CD4-positive, alpha-beta T cell treated with Interleukin-17A for 1 hour (primary cell): ENCODE measurements around the gene PTPRT.

Source experiments
- DNase-seq: peaks from one replicate; pipeline ENCODE4 v3.0.0-alpha.2; 2020

Gene PTPRT

DNA sequence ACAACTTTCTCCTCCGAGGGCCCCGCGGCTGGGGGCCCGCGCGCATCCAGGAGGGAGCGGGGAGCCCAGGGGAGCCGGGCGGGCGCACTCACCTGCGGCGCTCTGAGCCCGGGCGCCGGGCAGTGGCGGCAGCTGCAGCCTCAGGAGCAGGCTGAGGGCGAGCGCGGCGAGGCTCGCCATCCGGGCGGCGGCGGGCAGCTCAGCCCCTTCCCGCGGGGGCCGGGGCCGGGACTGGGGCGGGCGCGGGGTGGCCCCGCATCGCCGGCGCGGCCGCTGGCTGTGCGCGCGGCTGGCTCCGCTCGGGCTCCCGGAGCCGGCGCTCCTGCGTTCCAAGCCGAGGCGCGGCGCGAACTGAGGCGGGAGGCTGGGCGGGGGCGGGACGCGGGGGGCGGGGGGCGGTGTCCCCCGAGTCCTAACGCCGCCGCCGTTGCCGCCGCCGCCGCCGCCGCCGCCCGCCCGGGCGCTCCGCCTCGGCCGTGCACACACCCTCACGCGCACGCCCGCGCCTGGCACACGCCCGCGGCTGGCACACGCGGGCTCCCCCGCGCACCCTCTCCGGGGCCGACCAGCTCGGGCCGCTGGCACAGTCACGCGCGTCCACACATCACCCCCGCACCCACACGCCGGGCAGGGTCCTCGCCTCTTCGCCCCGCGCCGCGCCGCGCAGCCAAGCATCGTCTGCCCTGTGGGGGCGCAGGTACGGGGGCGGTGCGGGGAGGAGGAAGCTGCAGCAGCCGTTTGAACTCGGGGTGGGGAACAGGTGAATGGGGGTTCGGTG is at the start of gene PTPRT:
Gene PTPRT (minus strand): TSS at position 353 of the 778 bp plus-strand sequence. CDS start 173 bp downstream, at position 180.
- no peak for DNase-seq

DNA sequence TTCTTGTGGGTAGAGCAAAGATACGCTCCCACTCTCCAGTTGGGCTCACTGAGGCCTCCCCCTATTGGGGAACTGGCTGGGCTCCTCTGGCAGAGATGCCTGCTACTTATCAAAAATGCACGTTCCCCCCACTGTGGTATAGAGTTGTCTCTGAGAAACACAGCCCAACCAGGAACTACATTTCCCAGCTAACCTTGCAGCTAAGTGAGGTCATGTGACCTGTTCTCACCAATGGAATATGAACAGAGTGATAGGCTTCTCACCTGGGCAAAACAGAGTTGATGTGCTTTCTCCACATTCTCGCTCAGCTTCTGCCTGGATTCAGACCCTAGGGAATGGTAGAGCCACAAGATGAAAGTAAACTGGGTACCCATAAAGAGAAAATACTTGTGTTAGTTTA is 49.1 kb upstream of the PTPRT start:
- no peak for DNase-seq

DNA sequence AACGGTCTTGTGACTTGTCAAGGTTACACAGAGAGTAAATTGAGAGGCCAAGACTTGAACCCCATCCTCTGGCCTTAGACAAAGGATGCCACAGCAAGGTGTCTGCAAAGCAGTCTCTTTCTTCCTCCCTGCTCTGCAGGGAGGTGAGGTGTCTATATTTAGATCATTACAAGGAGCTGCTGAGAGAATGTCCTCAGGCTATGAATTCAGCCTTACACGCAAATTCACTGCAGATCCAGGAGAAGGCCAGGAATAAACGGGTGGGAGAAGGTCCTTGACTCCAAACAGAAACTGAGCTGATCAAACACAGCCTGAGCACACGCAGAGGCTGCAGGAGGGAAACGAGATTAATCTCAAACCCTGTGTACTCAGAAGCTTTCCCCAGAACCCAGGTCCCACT is 48.6 kb upstream of the PTPRT start:
- DNase-seq: no peak

GRCh38 chr20:43237651-43238168 is 48.0 kb upstream of the PTPRT start:
- no peak for DNase-seq

- DNase-seq: no peak
Observed at GRCh38 chr20:43235998-43236397, 46.3 kb upstream of the PTPRT start.

- no peak for DNase-seq
Observed at GRCh38 chr20:43231829-43232228, 42.1 kb upstream of the PTPRT start.

DNA sequence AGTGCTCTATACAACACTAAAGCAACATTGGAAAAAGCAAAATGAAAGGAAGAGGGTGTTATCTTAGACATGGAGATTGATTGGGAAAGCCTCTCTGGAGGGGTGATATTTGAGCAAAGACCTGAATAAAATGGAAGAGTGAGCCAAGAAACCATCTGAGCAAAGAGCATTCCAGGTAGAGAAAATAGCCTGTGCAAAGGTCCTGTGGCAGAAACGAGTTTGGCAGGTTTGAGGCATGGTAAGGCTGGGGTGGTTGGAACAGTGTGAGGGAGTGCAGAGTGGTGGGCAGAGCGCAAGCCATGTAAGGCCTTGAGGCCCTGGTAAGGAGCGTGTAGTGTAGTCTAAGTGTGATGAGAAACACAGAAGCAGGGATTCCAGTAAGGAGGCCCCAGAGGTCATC is 40.0 kb upstream of the PTPRT start:
- no peak for DNase-seq

- DNase-seq: no peak
Observed at GRCh38 chr20:43220612-43221011, 30.9 kb upstream of the PTPRT start.

DNA sequence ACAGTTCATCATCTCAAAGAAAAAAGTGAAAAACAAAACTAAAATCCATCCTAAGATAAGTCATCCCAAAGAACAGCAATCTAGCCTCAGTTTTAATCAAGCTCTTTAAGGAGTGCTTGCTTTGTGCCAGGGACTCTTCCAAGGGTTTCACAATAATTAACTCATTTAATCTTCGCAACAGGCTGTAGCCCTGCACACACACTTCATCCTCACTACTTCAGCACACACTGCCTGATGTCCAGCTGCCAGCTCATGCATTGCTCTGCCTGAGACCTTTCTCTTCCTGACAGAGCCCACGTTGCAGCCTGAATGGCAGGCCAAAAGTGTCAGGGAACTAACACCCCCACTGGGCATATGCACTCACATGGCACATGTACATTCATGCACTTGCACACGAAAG is 21.2 kb upstream of the PTPRT start:
- no peak for DNase-seq

- DNase-seq: no peak
Observed at GRCh38 chr20:43209831-43210230, 20.1 kb upstream of the PTPRT start.

DNA sequence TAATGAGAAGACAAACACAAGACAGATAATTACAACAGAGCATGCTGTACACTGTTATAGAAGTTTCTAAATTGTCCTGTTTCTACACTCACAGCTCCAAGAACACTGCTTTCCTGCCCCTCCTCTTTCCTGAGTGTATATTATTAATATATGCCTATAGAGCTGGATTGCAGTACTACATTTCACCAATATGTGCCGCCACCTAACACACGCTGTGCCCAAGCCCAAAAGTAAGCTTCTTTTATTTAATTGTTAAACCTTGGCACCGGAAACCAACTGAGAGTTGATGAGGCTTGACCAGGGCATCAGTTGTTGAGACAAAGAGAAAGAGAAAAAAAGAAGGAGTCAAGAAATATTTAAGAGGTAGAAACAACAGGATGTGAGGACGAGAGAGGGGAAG is 16.0 kb upstream of the PTPRT start:
- DNase-seq: no peak

DNA sequence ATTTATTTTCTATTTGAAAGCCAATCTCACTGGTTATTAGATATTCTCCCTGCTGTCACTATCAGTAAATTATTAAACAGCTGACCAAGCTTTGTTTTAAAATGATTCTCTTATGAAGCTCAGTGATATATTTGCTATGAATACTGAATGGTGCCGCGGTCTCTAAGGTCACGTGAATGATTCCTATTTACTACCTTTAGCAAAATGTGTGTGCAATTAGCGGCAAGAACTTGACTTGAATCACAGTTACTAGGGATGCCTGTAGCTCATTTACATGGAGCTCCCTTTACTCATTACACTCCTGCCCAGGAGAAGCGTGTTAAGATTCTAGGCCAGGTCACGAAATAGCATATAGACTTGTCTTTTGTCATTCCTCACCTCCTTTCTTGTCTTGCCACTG is 12.4 kb upstream of the PTPRT start:
- no peak for DNase-seq

GRCh38 chr20:43198607-43199006 is 8.9 kb upstream of the PTPRT start:
- no peak for DNase-seq

- no peak for DNase-seq
Observed at GRCh38 chr20:43196243-43196642, 6.5 kb upstream of the PTPRT start.

DNA sequence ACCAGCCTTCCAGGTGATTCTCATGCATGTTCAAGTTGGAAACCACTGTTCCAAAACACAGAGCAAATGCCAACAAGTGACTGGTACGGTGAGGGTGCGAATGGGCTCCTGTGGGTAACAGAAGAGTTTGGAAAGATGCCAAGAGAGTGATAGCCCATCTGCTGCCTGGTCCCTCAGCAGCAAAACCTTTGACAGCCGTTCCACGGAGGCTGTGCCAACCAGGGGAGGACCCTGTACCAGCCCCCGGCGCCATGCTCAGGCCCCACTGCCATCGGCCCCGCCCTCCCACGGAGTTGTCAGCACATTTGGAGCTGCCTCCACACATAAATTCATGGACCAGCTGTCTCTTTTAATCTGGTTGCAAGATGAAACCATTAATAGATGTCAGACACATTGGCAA is 4.4 kb upstream of the PTPRT start:
- no peak for DNase-seq

DNA sequence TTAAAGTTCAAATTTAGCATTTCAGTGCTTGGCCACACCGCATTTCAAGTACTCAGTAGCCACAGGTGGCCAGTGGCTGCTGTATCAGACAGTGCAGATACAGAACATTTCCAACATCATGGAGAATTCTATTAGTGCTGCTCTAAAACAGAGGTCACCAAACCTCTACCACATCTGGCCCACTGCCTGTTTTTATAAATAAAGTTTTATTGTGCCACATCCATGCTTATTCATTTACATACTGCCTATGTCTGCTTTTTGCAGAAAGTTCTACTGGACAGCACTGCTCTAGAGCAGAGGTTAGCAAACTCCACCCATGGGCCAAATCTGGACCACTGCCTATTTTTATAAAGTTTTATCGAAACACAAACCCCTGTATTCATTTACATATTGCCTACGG is 3.7 kb upstream of the PTPRT start:
- DNase-seq: no peak

DNA sequence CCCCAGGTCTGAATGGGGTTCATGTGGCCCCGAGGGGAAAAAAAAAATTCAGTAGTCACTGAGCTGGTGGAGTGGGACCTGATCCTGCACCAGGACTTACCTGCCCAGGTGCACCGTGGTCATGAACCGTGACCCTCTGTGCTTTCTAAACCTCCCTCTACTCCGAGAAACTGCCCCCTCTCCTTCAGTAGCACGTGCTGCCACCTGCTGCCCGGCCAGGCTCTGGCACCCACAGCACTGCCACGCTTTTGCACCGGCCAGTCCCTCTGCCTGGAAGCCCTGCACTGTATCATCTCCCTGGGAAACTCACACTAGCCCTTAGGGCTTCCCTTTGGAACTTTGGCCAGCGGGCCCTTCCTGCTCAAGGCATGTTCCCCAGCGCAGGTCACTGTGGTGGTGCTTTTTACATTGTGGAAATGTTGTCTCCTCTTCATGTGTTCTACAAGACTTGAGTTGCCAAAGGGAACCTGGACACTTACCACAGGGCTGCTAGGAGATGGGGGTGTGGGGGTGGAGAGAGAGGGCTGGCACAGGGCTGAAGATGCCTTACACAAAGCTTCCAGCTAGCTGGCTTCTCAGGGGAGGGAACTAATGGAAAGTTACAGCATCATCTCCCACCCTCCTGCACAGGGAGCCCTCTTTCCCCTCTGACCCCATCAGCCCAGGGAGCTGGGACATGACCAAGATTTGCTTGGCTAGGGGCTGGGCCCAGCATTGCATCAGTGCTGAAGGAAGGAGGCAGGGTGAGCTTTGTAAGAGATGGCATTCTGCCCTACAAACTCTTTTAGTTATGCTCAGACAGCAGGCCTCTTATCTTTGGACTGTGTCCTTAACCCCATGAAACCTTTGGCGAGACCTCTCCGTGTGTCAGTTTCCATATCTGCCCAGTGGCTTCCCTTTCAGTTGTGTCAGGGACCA is 2.5 kb upstream of the PTPRT start:
- no peak for DNase-seq

DNA sequence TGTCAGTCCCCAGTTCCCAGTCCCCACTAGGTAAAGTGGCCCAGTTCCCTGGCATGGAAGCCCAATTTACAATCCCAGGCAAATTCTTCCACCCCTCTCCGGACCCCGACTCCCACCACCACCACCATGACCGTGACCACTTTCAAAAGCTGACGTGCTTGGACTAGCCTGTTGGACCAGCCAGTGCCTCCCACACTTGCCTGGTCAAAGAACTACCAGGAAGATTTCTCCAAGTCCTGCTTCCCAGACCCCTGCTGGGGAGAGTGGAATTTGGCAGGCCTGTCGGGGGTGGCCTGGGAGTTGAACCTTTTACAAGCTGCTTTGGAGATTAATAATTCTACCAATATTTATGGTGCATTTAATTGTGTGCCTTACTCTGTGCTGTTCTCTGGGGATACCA is 1.4 kb upstream of the PTPRT start:
- no peak for DNase-seq

DNA sequence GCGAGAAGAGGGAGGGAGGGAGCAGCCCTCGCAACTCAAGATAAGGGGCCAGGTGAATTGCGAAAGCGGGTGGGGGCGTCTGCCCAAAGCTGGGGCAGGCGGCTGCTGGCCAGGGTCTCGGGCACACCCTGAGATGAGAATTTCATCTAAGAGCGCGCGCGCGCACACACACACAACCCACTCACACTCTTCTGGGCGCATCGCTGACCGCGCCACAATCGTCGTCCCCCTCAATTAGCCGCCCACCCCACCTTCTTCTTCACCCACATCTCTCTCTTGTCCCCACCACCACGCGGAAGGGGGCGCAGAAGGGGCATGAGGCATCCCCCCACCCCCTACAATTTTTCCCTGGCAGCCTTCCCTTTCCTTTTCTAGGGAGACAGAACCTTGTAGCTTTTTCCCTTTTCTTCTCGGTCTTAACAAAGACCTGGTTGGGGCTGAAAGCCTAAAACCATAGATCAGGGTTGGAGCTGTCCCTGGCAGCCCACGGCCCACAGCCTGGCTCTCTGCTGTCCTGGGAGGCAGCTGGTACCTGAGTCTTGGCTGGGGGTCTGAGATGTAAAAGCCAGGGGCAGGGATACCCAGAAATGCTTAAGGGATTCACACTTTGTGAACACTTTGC is 737 bp upstream of the PTPRT start:
- DNase-seq: no peak

- no peak for DNase-seq
Observed at GRCh38 chr20:43188861-43189553, 699 bp downstream of the PTPRT start.

DNA sequence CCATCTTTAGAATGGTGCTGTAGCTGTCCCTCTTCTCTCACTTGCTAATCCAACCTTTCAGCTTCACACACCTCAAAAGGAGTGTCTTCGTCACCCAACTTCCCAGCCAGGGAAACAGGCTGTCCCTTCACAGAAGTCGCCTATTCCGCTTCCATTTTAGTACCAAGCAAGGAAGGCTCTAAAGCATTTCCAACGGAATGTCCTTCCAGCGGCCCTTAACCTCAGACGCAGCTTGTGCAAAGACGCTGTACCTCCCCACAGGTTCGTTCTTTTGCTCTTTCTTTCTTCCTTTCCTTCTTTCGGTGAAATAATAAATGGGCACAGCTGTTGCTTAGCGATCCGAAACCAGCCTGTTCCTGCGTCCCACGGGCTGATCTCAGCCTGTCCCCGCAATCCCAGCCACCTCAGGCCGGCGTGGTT is 1.5 kb downstream of the PTPRT start:
- no peak for DNase-seq

- DNase-seq: peak; percentile 46
Observed at GRCh38 chr20:43187476-43188233, 2.1 kb downstream of the PTPRT start.
